CD4-positive, alpha-beta T cell (primary cell): Measurements from ENCODE around the gene UNC93A. TPM values are rescaled to one million over a fixed set of nuclear protein-coding genes. Genes with fewer than 3 reads are reported as not detected.
"Not testable (repeated sequence)": the region's sequence is repeated elsewhere in the genome, so short reads cannot be mapped to it uniquely, and the experiment has no call there.

Source experiments
- ATAC-seq: fragments of 200-7000 bp; cut with Tn5 transposase; one replicate; pipeline ENCODE4 v1.10.0; 2022; ENCODE audit warnings: mild to moderate bottlenecking; ENCODE audit not compliant: poor library complexity
- CTCF ChIA-PET: fragments of 350-600 bp; sonication (Branson Sonifier 250); formaldehyde crosslinking; loops from one replicate; lab custom pipeline; 2021; ENCODE audit warnings: antibody characterized with exemption, inconsistent platforms; lab: Charles Lee
- POLR2A ChIA-PET: fragments of 350-600 bp; sonication (Branson Sonifier 250); formaldehyde crosslinking; loops from one replicate; lab custom pipeline; 2021; ENCODE audit warnings: antibody characterized with exemption, inconsistent platforms; lab: Charles Lee
- DNase-seq, 14 experiments: peaks; one replicate each; pipeline ENCODE4 v3.0.0-alpha.2; 2013 to 2020; ENCODE audit warnings: mixed read lengths in 2 of 14
- H3K27ac ChIP-seq, 2 donors: one replicate each; pipeline versions ENCODE4 v1.5.1 to v1.7.0; 2013; ENCODE audit warnings: low read length in 2 of 2, low read depth in 1 of 2, mild to moderate bottlenecking in 1 of 2
- H3K27me3 ChIP-seq, 2 experiments: 1 replicate in 1 of 2; 2 replicates in 1 of 2; pipeline versions ENCODE4 v1.6.1 to v1.7.0; 2013; ENCODE audit warnings: low read length in 2 of 2, control low read depth in 1 of 2, mild to moderate bottlenecking in 1 of 2, moderate library complexity in 1 of 2; ENCODE audit not compliant: insufficient read depth in 2 of 2, control insufficient read depth in 1 of 2
- H3K36me3 ChIP-seq: one replicate; pipeline ENCODE4 v1.6.1; 2013; ENCODE audit warnings: low read length, control low read depth; ENCODE audit not compliant: insufficient read depth
- H3K4me1 ChIP-seq: one replicate; pipeline ENCODE4 v1.6.1; 2013; ENCODE audit warnings: low read length, control low read depth; ENCODE audit not compliant: insufficient read depth
- H3K4me3 ChIP-seq: one replicate; pipeline ENCODE4 v1.5.1; 2013; ENCODE audit warnings: mild to moderate bottlenecking, low read length, moderate library complexity
- H3K9me3 ChIP-seq, 2 experiments: 1 replicate in 1 of 2; 2 replicates in 1 of 2; pipeline versions ENCODE4 v1.6.1 to v1.7.0; 2013; ENCODE audit warnings: low read length in 2 of 2, mild to moderate bottlenecking in 2 of 2, control low read depth in 1 of 2, moderate library complexity in 1 of 2; ENCODE audit not compliant: control insufficient read depth in 1 of 2, insufficient read depth in 1 of 2
- H3K27ac Mint-ChIP-seq: one replicate; pipeline ENCODE4 v1.8.0; 2020; ENCODE audit warnings: mixed read lengths
- H3K27me3 Mint-ChIP-seq: one replicate; pipeline ENCODE4 v1.8.0; 2021; ENCODE audit warnings: mixed read lengths
- H3K36me3 Mint-ChIP-seq: one replicate; pipeline ENCODE4 v1.8.0; 2021; ENCODE audit warnings: low read depth, mixed read lengths
- H3K4me1 Mint-ChIP-seq: one replicate; pipeline ENCODE4 v1.8.0; 2021; ENCODE audit warnings: low read depth, mixed read lengths
- H3K4me3 Mint-ChIP-seq: one replicate; pipeline ENCODE4 v1.8.0; 2020; ENCODE audit warnings: mild to moderate bottlenecking, mixed read lengths
- H3K9me3 Mint-ChIP-seq: one replicate; pipeline ENCODE4 v1.8.0; 2020; ENCODE audit warnings: mixed read lengths
- intact Hi-C, 2 experiments: fragments of 100-400 bp; cut with DNase I in 1 of 2; cut with micrococcal nuclease in 1 of 2; formaldehyde crosslinking; loops; one replicate each; pipeline versions ENCODE4 v1.15.1 to v1.9.0; 2023 to 2025; cut with DNase I, micrococcal nuclease
- total RNA-seq, 174 experiments: library from RNA in 2 of 174; stranded (reverse) in 2 of 174; gene quantifications; one replicate each; pipeline ENCODE4 v1.2.3 and lab custom pipeline; 2021 to 2026
- TF ChIP-seq, protein P1 (sequence below): fragments of 200-600 bp; IDR thresholded peaks from one replicate; pipeline ENCODE4 v1.8.0; 2022; ENCODE audit warnings: antibody characterized with exemption, mild to moderate bottlenecking

The UNC93A gene
- total RNA-seq, 2 experiments from 2014 or later: not detected

DNA sequence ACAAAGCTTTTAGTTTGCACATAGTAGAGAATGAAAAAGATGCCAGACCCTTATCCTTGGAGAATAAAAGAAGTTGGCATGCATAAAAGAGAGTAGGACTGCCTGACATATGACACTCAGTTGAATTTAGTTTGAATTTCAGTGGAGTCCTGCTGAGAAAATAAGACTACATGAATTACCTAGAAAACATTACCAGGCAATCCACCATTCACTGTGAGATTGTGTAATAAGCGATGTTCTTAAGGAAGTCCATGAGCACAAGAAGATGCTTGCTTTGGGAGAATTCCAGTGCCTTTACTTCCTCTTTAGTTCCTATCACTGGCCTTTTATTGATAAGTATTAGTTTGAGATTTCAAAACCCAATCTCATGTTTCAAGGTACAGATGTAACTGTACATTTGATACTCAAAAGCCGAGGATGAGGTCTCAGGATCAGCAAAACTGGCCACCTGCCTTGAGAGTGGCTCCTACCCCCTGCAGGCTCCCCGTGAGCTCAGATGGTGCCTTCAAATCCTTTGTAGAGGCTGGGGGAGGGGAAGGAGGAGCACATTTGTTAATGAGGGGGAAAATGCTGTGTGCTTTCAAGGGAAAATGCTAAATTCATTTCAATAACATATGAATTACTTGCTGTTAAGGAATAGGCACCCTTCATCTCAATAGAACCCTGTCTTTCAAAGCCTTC is 11.2 kb upstream of the UNC93A start:
- DNase-seq: no peak
- intact Hi-C loops: loop anchor here in 1 of 2 experiments (2.0 kb wide), 1 partner anchor 57 kb away; no protein-coding TSS in a partner anchor
- no peaks in the 10 kb centered on the region for H3K9me3 Mint-ChIP-seq
- ChIA-PET POLR2A (no interaction called here), CTCF (no interaction called here)
- H3K27ac Mint-ChIP-seq: no peak overlapping the region
- no peaks in the 10 kb centered on the region for H3K4me1 ChIP-seq
- peaks cover 0 to 3% of the 10 kb centered on the region in 2 experiments for H3K27me3 ChIP-seq
- no peak overlapping the region for H3K27ac ChIP-seq
- no peak overlapping the region for H3K4me3 ChIP-seq
- no peaks in the 10 kb centered on the region for H3K36me3 ChIP-seq
- H3K4me3 Mint-ChIP-seq: no peak overlapping the region
- peaks cover 10% of the 10 kb centered on the region for H3K27me3 Mint-ChIP-seq
- no peaks in the 10 kb centered on the region for H3K36me3 Mint-ChIP-seq
- no peaks in the 10 kb centered on the region for H3K9me3 ChIP-seq
- TF ChIP-seq, protein P1, sequence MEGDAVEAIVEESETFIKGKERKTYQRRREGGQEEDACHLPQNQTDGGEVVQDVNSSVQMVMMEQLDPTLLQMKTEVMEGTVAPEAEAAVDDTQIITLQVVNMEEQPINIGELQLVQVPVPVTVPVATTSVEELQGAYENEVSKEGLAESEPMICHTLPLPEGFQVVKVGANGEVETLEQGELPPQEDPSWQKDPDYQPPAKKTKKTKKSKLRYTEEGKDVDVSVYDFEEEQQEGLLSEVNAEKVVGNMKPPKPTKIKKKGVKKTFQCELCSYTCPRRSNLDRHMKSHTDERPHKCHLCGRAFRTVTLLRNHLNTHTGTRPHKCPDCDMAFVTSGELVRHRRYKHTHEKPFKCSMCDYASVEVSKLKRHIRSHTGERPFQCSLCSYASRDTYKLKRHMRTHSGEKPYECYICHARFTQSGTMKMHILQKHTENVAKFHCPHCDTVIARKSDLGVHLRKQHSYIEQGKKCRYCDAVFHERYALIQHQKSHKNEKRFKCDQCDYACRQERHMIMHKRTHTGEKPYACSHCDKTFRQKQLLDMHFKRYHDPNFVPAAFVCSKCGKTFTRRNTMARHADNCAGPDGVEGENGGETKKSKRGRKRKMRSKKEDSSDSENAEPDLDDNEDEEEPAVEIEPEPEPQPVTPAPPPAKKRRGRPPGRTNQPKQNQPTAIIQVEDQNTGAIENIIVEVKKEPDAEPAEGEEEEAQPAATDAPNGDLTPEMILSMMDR: no peak
- no peaks in the 10 kb centered on the region for H3K4me1 Mint-ChIP-seq
- ATAC-seq: no peak

DNA sequence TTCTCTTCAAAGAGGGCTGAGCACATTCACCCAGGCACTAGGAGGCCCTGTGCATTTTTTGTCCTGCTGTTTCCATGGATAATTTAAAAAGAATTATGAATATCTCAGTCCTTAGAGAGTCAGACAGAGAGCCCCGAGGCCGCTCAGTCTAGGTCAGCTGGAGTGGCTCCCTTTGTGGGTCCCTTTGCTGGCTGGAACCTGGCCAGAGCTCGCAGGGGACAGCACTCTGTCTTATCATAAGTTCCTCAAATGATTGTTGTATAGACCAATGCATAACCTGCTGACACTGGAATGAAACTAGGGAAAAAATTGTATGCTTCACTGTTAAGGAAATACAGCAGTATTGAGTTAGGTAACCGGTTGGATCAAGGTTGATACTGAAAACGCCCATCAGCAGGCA is 10.6 kb upstream of the UNC93A start:
- ATAC-seq, H3K4me3 Mint-ChIP-seq, H3K4me3 ChIP-seq, H3K9me3 Mint-ChIP-seq, POLR2A ChIA-PET, DNase-seq, H3K4me1 Mint-ChIP-seq, H3K27ac ChIP-seq, H3K36me3 ChIP-seq, H3K4me1 ChIP-seq, H3K27me3 ChIP-seq, H3K9me3 ChIP-seq, CTCF ChIA-PET, H3K36me3 Mint-ChIP-seq, H3K27ac Mint-ChIP-seq: not testable (repeated sequence)
- intact Hi-C loops: loop anchor here in 1 of 2 experiments (2.0 kb wide), 1 partner anchor 58 kb away; no protein-coding TSS in a partner anchor
- H3K27me3 Mint-ChIP-seq: peaks cover 10% of the 10 kb centered on the region

DNA sequence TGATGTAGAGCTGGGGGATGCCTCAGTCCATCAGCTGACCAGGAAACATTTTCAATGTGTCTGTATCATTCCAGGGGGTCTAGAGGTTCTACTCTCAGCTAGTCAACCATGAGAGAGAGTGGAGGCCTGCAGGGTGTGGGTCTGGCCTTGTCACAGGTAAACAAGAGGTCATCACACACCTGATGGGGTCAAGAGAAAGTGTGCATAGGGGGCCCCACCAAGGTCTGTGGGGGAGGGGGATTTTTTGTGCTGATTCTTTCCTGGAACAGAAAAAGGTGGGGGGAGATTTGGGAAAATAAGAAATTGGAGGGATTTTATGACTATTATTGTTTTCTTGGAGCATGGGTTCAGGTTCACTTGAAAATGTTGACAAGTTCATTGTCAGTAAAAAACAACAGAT is 8.9 kb upstream of the UNC93A start:
- POLR2A ChIA-PET: no interaction called here
- Mint-ChIP-seq H3K27me3 (peaks cover 10% of the 10 kb centered on the region), H3K27ac (no peak overlapping the region), H3K4me3 (no peak overlapping the region), H3K4me1 (no peaks in the 10 kb centered on the region), H3K9me3 (no peaks in the 10 kb centered on the region), H3K36me3 (no peaks in the 10 kb centered on the region)
- CTCF ChIA-PET: no interaction called here
- ATAC-seq (no peak), DNase-seq (no peak)
- H3K27ac ChIP-seq: no peak overlapping the region
- H3K36me3 ChIP-seq: no peaks in the 10 kb centered on the region
- no peaks in the 10 kb centered on the region for H3K4me1 ChIP-seq
- no peak overlapping the region for H3K4me3 ChIP-seq
- intact Hi-C loops: no loop called here
- no peaks in the 10 kb centered on the region for H3K9me3 ChIP-seq
- TF ChIP-seq, protein P1: no peak
- H3K27me3 ChIP-seq: no peaks in the 10 kb centered on the region

DNA sequence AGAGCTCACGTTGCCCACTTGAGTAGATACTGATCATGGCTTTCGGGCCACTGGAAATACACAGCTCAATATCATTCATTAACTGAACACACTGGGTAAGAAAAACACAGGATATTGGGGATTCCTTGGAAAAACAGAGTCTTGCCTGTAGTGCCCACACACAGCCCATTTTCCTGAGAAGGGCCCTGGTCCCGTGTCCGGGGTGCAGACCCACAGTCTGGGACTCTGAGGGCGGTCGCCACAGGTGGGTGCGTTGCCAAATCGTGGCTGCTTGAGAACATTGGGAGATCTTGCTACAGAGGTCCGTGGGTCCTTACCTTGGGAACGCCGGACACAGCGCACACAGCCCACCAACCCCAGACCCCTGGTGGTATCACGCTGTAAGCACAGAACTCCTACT is 6.5 kb upstream of the UNC93A start:
- intact Hi-C loops, H3K9me3 ChIP-seq, CTCF ChIA-PET: not testable (repeated sequence)

More for the DNA sequence above, 6.5 kb upstream of the UNC93A start:
- POLR2A ChIA-PET, DNase-seq, ATAC-seq, H3K27ac Mint-ChIP-seq, H3K4me1 ChIP-seq, H3K4me3 ChIP-seq, H3K27me3 Mint-ChIP-seq, H3K36me3 Mint-ChIP-seq, H3K9me3 Mint-ChIP-seq, H3K36me3 ChIP-seq, H3K27ac ChIP-seq, H3K4me3 Mint-ChIP-seq, H3K27me3 ChIP-seq, H3K4me1 Mint-ChIP-seq: not testable (repeated sequence)
